Measurements from ENCODE around the gene ALK. TPM values are rescaled to one million over a fixed set of nuclear protein-coding genes. Genes with fewer than 3 reads are reported as not detected.

Gene ALK
- total RNA-seq, 1 experiment from 2014 or later, result not detected

GRCh38 chr2:29583548-29584156 lies 337.7 kb downstream of the ALK start:
- no CpG with 5 or more reads among the region's 1 CpG for WGBS (ENCODE audit: extremely low coverage, insufficient read length, low lambda C conversion rate)

More at GRCh38 chr2:29583548-29584156, 337.7 kb downstream of the ALK start:
- Mint-ChIP-seq H3K4me3 (no peak overlapping the region), H3K27me3 (ENCODE audit: low read depth) (peaks cover 10% of the 10 kb centered on the region), H3K9me3 (no peaks in the 10 kb centered on the region), H3K27ac (no peak overlapping the region), H3K36me3 (ENCODE audit: insufficient read depth in 1 of 3, low read depth in 3 of 3) (no peaks in the 10 kb centered on the region), H3K4me1 (peaks cover 3 to 10% of the 10 kb centered on the region in 2 experiments)
- no peak overlapping the region for H2BK5ac ChIP-seq (ENCODE audit: insufficient read length, low read length)
- H3K27ac ChIP-seq (ENCODE audit: insufficient read length, low read depth, low read length), result no peak overlapping the region
- H2BK120ac ChIP-seq (ENCODE audit: low read depth, low read length, poor library complexity, severe bottlenecking), result no peak overlapping the region
- no peak overlapping the region for H3T11ph ChIP-seq (ENCODE audit: low read length)
- H3K56ac ChIP-seq (ENCODE audit: insufficient read length, low read depth, low read length), result no peak overlapping the region
- H2BK20ac ChIP-seq (ENCODE audit: low read depth, low read length, poor library complexity, severe bottlenecking), result no peak overlapping the region
- H2BK12ac ChIP-seq (ENCODE audit: insufficient read length, low read depth, low read length), result no peak overlapping the region
- no peaks in the 10 kb centered on the region for H4K20me1 ChIP-seq (ENCODE audit: control insufficient read depth, insufficient read depth, insufficient read length)
- H3K4me1 ChIP-seq (ENCODE audit: insufficient read depth, low read length), result no peaks in the 10 kb centered on the region; the same call in 1 of the 2 replicates
- H3K23ac ChIP-seq (ENCODE audit: insufficient read length, low read depth, low read length), result no peak overlapping the region
- no peak overlapping the region for H3K9ac ChIP-seq (ENCODE audit: extremely low read depth, insufficient read length, low read length)
- H3K18ac ChIP-seq (ENCODE audit: insufficient read length, low read depth, low read length), result no peak overlapping the region
- TF ChIP-seq CTCF (conservative IDR thresholded peaks at IDR 0.05), result no peak
- no peak overlapping the region for H3K4me2 ChIP-seq (ENCODE audit: insufficient read depth, insufficient read length, low read length)
- no peak overlapping the region for H4K8ac ChIP-seq (replicated peaks; ENCODE audit: insufficient read length, low read depth, low read length)
- H3K27me3 ChIP-seq (ENCODE audit: insufficient read depth, low read length), result no peaks in the 10 kb centered on the region
- no peak overlapping the region for H2AK5ac ChIP-seq (ENCODE audit: insufficient read length, low read length)
- no peak overlapping the region for H3K4ac ChIP-seq (ENCODE audit: low read depth, low read length)
- H3K23me2 ChIP-seq (ENCODE audit: insufficient read length, low read depth, low read length, poor library complexity, severe bottlenecking), result no peaks in the 10 kb centered on the region
- H4K5ac ChIP-seq (ENCODE audit: insufficient read length, low read depth, low read length), result no peak overlapping the region
- no peak overlapping the region for H2BK15ac ChIP-seq (ENCODE audit: low read depth, low read length)
- H3K14ac ChIP-seq (ENCODE audit: insufficient read depth, low read length), result no peak overlapping the region
- no peaks in the 10 kb centered on the region for H3K79me1 ChIP-seq (ENCODE audit: insufficient read depth, low read depth, low read length, poor library complexity, severe bottlenecking)
- H3K9me3 ChIP-seq (ENCODE audit: control insufficient read depth, low read depth, low read length), result no peaks in the 10 kb centered on the region
- no peak for DNase-seq
- H2AFZ ChIP-seq (ENCODE audit: low read length), result no peak overlapping the region
- H3K79me2 ChIP-seq (ENCODE audit: insufficient read depth, low read length), result no peaks in the 10 kb centered on the region
- H4K91ac ChIP-seq (ENCODE audit: insufficient read length, low read depth, low read length), result no peak overlapping the region
